ENCODE measurements around the gene MRPL20. TPM values are rescaled to one million over a fixed set of nuclear protein-coding genes. Genes with fewer than 3 reads are reported as not detected.

Gene MRPL20
- total and polyA plus RNA-seq, 2 donors from 2014 or later, result 103 to 221 TPM

DNA sequence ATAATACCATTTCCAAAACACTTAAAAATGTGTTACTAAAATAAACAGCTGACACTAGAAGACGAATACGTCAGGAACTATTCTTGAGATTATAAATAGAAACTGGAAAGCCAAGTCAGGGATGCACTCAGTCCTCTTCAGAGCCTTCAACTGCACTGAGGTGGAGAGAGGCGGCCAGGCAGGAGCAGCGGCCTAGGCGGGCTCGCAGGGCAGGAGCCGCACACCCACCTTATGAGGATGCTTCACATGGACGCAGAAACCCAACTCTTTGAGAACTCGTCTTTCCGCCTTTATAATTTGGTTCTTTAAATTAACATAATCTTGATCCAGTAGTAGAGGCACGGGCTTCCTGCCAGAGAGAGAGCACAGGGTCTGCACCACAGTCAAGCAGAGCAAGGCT is 11.9 kb downstream of the MRPL20 start:
- no peak overlapping the region for H3K9ac ChIP-seq (ENCODE audit: low read length in 3 of 3)
- H3K9me3 ChIP-seq (ENCODE audit: control insufficient read depth in 2 of 3, insufficient read depth in 1 of 3, low read length in 3 of 3), result no peaks in the 10 kb centered on the region
- no peak overlapping the region for H3K4me3 ChIP-seq (ENCODE audit: low read length in 3 of 3)
- H3K36me3 ChIP-seq (ENCODE audit: control insufficient read depth in 2 of 3, insufficient read depth in 3 of 3, low read length in 3 of 3), result peaks cover 17 to 58% (median 45%) of the 10 kb centered on the region in 3 donors
- FAIRE-seq (no peak), DNase-seq (no peak)
- intact Hi-C loops (cut with DNase I), result no loop called here
- TF ChIP-seq CTCF (IDR thresholded peaks at IDR 0.05; ENCODE audit: borderline replicate concordance, extremely low read depth, insufficient read depth), result no peak
- no peak overlapping the region for H3K27ac ChIP-seq (ENCODE audit: low read depth in 2 of 2, low read length in 2 of 2)
- peaks cover under 1 to 15% (median 7%) of the 10 kb centered on the region in 3 donors for H3K4me1 ChIP-seq (ENCODE audit: control insufficient read depth in 2 of 3, insufficient read depth in 2 of 3, low read depth in 1 of 3, low read length in 3 of 3)
- H3K27me3 ChIP-seq (ENCODE audit: control insufficient read depth, insufficient read depth, low read length), result no peaks in the 10 kb centered on the region

DNA sequence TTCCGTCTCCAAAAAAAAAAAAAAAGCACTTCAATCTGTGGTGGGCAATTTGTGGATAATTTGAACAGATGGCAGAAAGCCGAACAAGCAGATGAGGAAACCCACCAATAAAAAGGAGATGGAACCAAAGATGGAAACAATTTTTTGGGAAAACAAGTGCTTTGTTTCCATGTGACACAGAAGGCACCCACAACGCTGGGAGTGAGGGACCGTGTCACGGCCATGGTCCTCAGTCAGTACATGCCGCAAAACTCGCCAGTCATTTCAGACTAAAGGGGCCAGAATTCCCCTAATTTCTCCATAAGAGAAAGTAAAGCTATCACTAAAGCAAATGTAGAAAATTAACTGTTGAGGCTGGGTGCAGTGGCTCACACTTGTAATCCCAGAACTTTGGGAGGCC is 13.0 kb downstream of the MRPL20 start:
- intact Hi-C loops (cut with DNase I), result no loop called here
- Histone ChIP-seq H3K4me3 (ENCODE audit: low read length in 3 of 3) (no peak overlapping the region), H3K4me1 (ENCODE audit: control insufficient read depth in 2 of 3, insufficient read depth in 2 of 3, low read depth in 1 of 3, low read length in 3 of 3) (peaks cover 0 to 11% (median 7%) of the 10 kb centered on the region in 3 donors), H3K9ac (ENCODE audit: low read length in 3 of 3) (no peak overlapping the region), H3K27me3 (ENCODE audit: control insufficient read depth, insufficient read depth, low read length) (no peaks in the 10 kb centered on the region), H3K9me3 (ENCODE audit: control insufficient read depth in 2 of 3, insufficient read depth in 1 of 3, low read length in 3 of 3) (no peaks in the 10 kb centered on the region), H3K27ac (ENCODE audit: low read depth in 2 of 2, low read length in 2 of 2) (no peak overlapping the region), H3K36me3 (ENCODE audit: control insufficient read depth in 2 of 3, insufficient read depth in 3 of 3, low read length in 3 of 3) (peaks cover 22 to 62% (median 49%) of the 10 kb centered on the region in 3 donors)
- no peak for TF ChIP-seq CTCF (IDR thresholded peaks at IDR 0.05; ENCODE audit: borderline replicate concordance, extremely low read depth, insufficient read depth)
- FAIRE-seq, result no peak
- DNase-seq, result peak in 1 of 5 donors; percentile 3

GRCh38 chr1:1393428-1393827 is 13.7 kb downstream of the MRPL20 start:
- H3K36me3 ChIP-seq (ENCODE audit: control insufficient read depth in 2 of 3, insufficient read depth in 3 of 3, low read length in 3 of 3), result peaks cover 22 to 65% (median 49%) of the 10 kb centered on the region in 3 donors
- intact Hi-C loops (cut with DNase I), result no loop called here
- peaks cover 0 to 11% (median 7%) of the 10 kb centered on the region in 3 donors for H3K4me1 ChIP-seq (ENCODE audit: control insufficient read depth in 2 of 3, insufficient read depth in 2 of 3, low read depth in 1 of 3, low read length in 3 of 3)
- H3K9me3 ChIP-seq (ENCODE audit: control insufficient read depth in 2 of 3, insufficient read depth in 1 of 3, low read length in 3 of 3), result no peaks in the 10 kb centered on the region
- no peaks in the 10 kb centered on the region for H3K27me3 ChIP-seq (ENCODE audit: control insufficient read depth, insufficient read depth, low read length)
- DNase-seq (peak in 1 of 5 donors; percentile 40), FAIRE-seq (no peak)
- no peak overlapping the region for H3K4me3 ChIP-seq (ENCODE audit: low read length in 3 of 3)
- TF ChIP-seq CTCF (IDR thresholded peaks at IDR 0.05; ENCODE audit: borderline replicate concordance, extremely low read depth, insufficient read depth), result no peak
- no peak overlapping the region for H3K9ac ChIP-seq (ENCODE audit: low read length in 3 of 3)
- no peak overlapping the region for H3K27ac ChIP-seq (ENCODE audit: low read depth in 2 of 2, low read length in 2 of 2)

DNA sequence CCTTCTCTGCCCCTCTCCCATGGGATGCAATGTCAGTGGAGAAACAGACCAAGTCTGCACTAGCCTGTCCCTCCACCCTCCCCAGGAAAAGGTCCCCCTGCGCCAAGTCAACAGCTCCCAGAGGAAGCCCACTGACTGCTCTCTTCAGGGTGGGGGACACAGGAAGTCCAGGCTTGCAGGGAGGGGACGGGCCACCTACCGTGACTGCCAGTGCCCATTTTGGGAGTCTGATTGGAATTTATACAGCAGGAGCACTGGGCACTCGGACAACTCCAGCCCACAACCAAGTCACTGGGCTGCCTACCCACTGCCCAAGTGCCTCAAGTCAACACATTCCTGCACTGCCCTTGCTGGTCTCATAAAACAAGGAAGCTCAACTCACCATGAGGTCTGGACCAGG is 14.1 kb downstream of the MRPL20 start:
- TF ChIP-seq CTCF (IDR thresholded peaks at IDR 0.05; ENCODE audit: borderline replicate concordance, extremely low read depth, insufficient read depth), result no peak
- Histone ChIP-seq H3K36me3 (ENCODE audit: control insufficient read depth in 2 of 3, insufficient read depth in 3 of 3, low read length in 3 of 3) (peaks cover 22 to 68% (median 49%) of the 10 kb centered on the region in 3 donors), H3K9ac (ENCODE audit: low read length in 3 of 3) (no peak overlapping the region), H3K9me3 (ENCODE audit: control insufficient read depth in 2 of 3, insufficient read depth in 1 of 3, low read length in 3 of 3) (no peaks in the 10 kb centered on the region), H3K27me3 (ENCODE audit: control insufficient read depth, insufficient read depth, low read length) (no peaks in the 10 kb centered on the region), H3K27ac (ENCODE audit: low read depth in 2 of 2, low read length in 2 of 2) (no peak overlapping the region), H3K4me1 (ENCODE audit: control insufficient read depth in 2 of 3, insufficient read depth in 2 of 3, low read depth in 1 of 3, low read length in 3 of 3) (peaks cover 0 to 7% (median 5%) of the 10 kb centered on the region in 3 donors), H3K4me3 (ENCODE audit: low read length in 3 of 3) (no peak overlapping the region)
- intact Hi-C loops (cut with DNase I), result no loop called here
- FAIRE-seq (no peak), DNase-seq (peak in 1 of 5 donors; percentile 61)

All from kidney (tissue), 14 donors.